ENCODE measurements around the gene TMPRSS9.
A peak's percentile ranks its signal among the peaks of the same experiment; 100 is the strongest.

Gene TMPRSS9

DNA sequence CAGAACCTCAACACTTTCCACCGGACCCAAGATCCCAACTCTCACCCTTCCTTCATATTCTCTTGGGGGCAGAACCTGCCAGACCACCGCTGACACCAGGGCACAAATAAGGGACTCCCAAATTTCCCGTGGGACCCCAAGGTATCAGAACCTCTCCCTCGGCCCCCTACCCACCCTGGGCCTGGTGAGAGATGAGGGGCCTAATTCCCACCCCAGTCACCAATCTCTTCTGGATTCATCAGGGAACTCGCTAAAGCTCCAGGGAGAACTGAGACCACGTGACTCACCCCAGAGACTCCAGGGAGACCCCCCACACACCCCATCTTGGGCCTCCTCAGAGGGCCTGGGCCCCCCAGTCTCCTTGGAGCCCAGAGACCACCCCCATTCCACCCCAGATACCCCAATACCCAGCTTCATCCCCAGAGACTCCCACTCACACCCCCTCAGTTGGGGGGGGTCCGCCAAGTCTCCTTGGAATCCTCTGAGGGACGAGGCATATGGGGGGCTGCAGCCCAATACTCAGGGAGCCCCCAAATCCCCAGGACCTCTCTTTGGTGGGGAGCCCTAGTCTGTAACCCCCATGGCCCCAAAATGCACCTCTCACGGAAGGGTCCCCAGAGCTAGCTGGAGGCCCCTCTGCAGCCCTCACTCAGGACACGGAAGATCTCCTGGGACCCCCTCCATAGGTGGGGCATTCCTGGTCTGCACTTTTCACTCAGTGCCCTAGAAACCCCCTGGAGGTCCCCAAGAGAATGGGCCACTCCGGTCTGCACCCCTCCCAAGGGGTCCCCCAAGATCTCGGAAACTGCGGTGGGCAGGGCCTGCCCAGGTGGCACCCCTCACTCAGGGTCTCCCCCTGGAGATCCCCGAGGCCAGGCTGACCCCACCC lies 95.1 kb downstream of the TMPRSS9 start:
- TF ChIP-seq, protein P1, sequence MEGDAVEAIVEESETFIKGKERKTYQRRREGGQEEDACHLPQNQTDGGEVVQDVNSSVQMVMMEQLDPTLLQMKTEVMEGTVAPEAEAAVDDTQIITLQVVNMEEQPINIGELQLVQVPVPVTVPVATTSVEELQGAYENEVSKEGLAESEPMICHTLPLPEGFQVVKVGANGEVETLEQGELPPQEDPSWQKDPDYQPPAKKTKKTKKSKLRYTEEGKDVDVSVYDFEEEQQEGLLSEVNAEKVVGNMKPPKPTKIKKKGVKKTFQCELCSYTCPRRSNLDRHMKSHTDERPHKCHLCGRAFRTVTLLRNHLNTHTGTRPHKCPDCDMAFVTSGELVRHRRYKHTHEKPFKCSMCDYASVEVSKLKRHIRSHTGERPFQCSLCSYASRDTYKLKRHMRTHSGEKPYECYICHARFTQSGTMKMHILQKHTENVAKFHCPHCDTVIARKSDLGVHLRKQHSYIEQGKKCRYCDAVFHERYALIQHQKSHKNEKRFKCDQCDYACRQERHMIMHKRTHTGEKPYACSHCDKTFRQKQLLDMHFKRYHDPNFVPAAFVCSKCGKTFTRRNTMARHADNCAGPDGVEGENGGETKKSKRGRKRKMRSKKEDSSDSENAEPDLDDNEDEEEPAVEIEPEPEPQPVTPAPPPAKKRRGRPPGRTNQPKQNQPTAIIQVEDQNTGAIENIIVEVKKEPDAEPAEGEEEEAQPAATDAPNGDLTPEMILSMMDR (conservative IDR thresholded peaks at IDR 0.05; ENCODE audit: low read length): no peak
- no peak for TF ChIP-seq EZH2phosphoT487 (IDR thresholded peaks at IDR 0.05; ENCODE audit: borderline replicate concordance)
- peaks cover 42% of the 10 kb centered on the region for H4K20me1 ChIP-seq (ENCODE audit: insufficient read depth, low read length, poor library complexity, severe bottlenecking)
- peak overlapping the region; percentile 100 for H3K4me2 ChIP-seq (ENCODE audit: low read depth, low read length, poor library complexity, severe bottlenecking)
- H3K27me3 ChIP-seq (ENCODE audit: insufficient read depth, low read length, poor library complexity, severe bottlenecking): peaks cover 6% of the 10 kb centered on the region
- H3K9me3 ChIP-seq (ENCODE audit: insufficient read depth, low read depth, low read length): no peaks in the 10 kb centered on the region
- no peak overlapping the region for H2AFZ ChIP-seq (ENCODE audit: low read length)
- peak overlapping the region; percentile 92 for H3K9ac ChIP-seq (ENCODE audit: low read depth, low read length, poor library complexity, severe bottlenecking)
- H3K4me3 ChIP-seq (ENCODE audit: low read length, poor library complexity, severe bottlenecking): peak overlapping the region; percentile 89
- H3K36me3 ChIP-seq (ENCODE audit: insufficient read depth, low read length): no peaks in the 10 kb centered on the region
- 0 out of 2 replicates have a peak, but pooled peaks cover 3% of the 10 kb centered on the region for H3F3A ChIP-seq (ENCODE audit: low read depth)
- peaks cover 70% of the 10 kb centered on the region for H3K79me2 ChIP-seq (ENCODE audit: insufficient read depth, low read length)
- peaks cover 23% of the 10 kb centered on the region for H3K4me1 ChIP-seq (ENCODE audit: insufficient read depth, low read length, poor library complexity, severe bottlenecking)
- no peaks in the 10 kb centered on the region for H3K9me2 ChIP-seq (replicated peaks; ENCODE audit: low read depth, low read length)

DNA sequence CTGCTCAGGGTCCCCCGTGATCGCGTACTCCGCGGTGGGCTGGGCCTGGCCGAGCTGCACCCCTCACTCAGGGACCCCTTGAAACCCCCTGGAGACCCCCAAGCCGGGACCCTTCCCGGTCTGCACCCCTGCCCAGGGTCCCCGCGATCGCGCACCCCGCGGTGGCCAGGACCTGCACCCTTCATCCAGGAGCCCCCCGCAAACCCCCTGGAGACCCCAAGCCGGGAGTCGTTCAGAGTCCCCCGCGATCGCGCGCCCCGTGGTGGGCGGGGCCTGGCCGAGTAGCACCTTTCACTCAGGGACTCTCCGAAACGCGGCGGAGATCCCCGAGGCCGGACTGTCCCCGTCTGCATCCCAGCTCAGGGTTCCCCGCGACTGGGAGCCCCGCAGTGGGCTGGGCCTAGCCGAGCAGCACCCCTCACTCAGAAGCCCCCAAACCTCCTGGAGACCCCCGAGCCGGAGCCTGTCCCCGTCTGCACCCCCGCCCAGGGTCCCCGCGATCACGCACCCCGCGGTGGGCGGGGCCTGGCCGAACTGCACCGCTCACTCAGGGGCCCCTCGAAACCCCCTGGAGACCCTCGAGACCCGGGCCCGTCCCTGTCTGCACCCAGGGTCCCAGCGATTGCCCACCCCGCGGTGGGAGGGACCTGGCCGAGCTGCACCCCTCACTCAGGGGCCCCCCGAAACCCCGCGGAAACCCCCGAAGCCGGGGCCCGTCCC lies 95.9 kb downstream of the TMPRSS9 start:
- Histone ChIP-seq H3K9ac (ENCODE audit: low read depth, low read length, poor library complexity, severe bottlenecking) (peak overlapping the region; percentile 92), H3K4me2 (ENCODE audit: low read depth, low read length, poor library complexity, severe bottlenecking) (peak overlapping the region; percentile 100), H3K79me2 (ENCODE audit: insufficient read depth, low read length) (peaks cover 62% of the 10 kb centered on the region), H3K27me3 (ENCODE audit: insufficient read depth, low read length, poor library complexity, severe bottlenecking) (peaks cover 6% of the 10 kb centered on the region), H3K9me3 (ENCODE audit: insufficient read depth, low read depth, low read length) (no peaks in the 10 kb centered on the region), H3K4me1 (ENCODE audit: insufficient read depth, low read length, poor library complexity, severe bottlenecking) (peaks cover 23% of the 10 kb centered on the region), H3K9me2 (replicated peaks; ENCODE audit: low read depth, low read length) (no peaks in the 10 kb centered on the region), H3K4me3 (ENCODE audit: low read length, poor library complexity, severe bottlenecking) (peak overlapping the region; percentile 89), H2AFZ (ENCODE audit: low read length) (peak overlapping the region; percentile 15; the same call in 1 of the 2 replicates), H3F3A (ENCODE audit: low read depth) (0 out of 2 replicates have a peak, but pooled peaks cover 3% of the 10 kb centered on the region), H4K20me1 (ENCODE audit: insufficient read depth, low read length, poor library complexity, severe bottlenecking) (peaks cover 42% of the 10 kb centered on the region), H3K36me3 (ENCODE audit: insufficient read depth, low read length) (no peaks in the 10 kb centered on the region)
- TF ChIP-seq, protein P1 (conservative IDR thresholded peaks at IDR 0.05; ENCODE audit: low read length): no peak
- TF ChIP-seq EZH2phosphoT487 (IDR thresholded peaks at IDR 0.05; ENCODE audit: borderline replicate concordance): no peak

DNA sequence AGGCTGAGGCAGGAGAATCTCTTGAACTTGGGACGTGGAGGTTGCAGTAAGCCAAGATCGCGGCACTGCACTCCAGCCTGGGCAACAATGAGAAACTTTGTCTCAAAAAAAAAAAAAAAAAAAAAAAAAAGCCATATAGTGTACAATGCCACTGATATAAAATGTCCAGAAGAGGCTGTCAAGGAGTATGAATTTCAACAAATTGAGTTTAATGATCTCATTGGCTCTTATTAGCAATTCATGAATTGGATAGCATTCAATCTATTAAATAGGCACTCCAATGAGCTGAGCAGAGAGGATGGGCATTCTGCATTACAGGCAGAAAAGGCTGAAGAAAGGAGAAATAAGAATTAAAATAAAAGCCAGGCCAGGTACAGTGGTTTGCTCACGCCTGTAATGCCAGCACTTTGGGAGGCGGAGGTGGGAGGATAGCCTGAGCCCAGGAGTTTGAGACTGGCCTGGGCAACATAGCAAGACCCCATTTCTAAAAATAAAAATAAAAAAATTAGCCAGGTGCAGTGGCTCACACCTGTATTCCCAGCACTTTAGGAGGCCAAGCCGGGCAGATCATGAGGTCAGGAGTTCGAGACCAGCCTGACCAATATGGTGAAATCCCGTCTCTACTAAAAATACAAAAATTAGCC lies 97.5 kb downstream of the TMPRSS9 start:
- Histone ChIP-seq H4K20me1 (ENCODE audit: insufficient read depth, low read length, poor library complexity, severe bottlenecking) (peaks cover 36% of the 10 kb centered on the region), H3K9ac (ENCODE audit: low read depth, low read length, poor library complexity, severe bottlenecking) (peak overlapping the region; percentile 69), H3K9me2 (replicated peaks; ENCODE audit: low read depth, low read length) (no peaks in the 10 kb centered on the region), H3K27me3 (ENCODE audit: insufficient read depth, low read length, poor library complexity, severe bottlenecking) (peaks cover 6% of the 10 kb centered on the region), H3K36me3 (ENCODE audit: insufficient read depth, low read length) (no peaks in the 10 kb centered on the region), H3K79me2 (ENCODE audit: insufficient read depth, low read length) (peaks cover 47% of the 10 kb centered on the region), H3F3A (ENCODE audit: low read depth) (0 out of 2 replicates have a peak, but pooled peaks cover 3% of the 10 kb centered on the region), H3K4me3 (ENCODE audit: low read length, poor library complexity, severe bottlenecking) (peak overlapping the region; percentile 72), H3K9me3 (ENCODE audit: insufficient read depth, low read depth, low read length) (no peaks in the 10 kb centered on the region), H3K4me2 (ENCODE audit: low read depth, low read length, poor library complexity, severe bottlenecking) (peak overlapping the region; percentile 89), H2AFZ (ENCODE audit: low read length) (peak overlapping the region; percentile 85), H3K4me1 (ENCODE audit: insufficient read depth, low read length, poor library complexity, severe bottlenecking) (peaks cover 23% of the 10 kb centered on the region)
- TF ChIP-seq, protein P1 (conservative IDR thresholded peaks at IDR 0.05; ENCODE audit: low read length): no peak; the same call in 1 of the 2 replicates
- TF ChIP-seq EZH2phosphoT487 (IDR thresholded peaks at IDR 0.05; ENCODE audit: borderline replicate concordance): no peak
